AG04449 (cell line): ENCODE results near the gene SLIT3.

Experiments
- CTCF ChIA-PET: fragments of 350-600 bp; formaldehyde crosslinking; extraction: SDS; loops from one replicate; lab custom pipeline; 2021; ENCODE audit warnings: antibody characterized with exemption; lab: Yijun Ruan, JAX
- POLR2A ChIA-PET: fragments of 400-600, 350-600 bp; formaldehyde crosslinking; extraction: SDS; loops from one replicate; lab custom pipeline; 2020; ENCODE audit warnings: antibody characterized with exemption, inconsistent platforms; lab: Yijun Ruan, JAX
- DNase-seq: peaks from one replicate; pipeline ENCODE4 v3.0.0-alpha.2; 2010; ENCODE audit warnings: low read depth, low spot score
- H3K4me3 ChIP-seq: 2 replicates; pipeline ENCODE4 v1.5.1; 2011; ENCODE audit warnings: low read depth, mild to moderate bottlenecking, control low read depth, low read length
- CTCF ChIP-seq: IDR thresholded peaks from one replicate; pipeline ENCODE4 v1.5.1; 2011; ENCODE audit warnings: mild to moderate bottlenecking, moderate library complexity, low read length, control low read depth, inconsistent platforms; ENCODE audit not compliant: insufficient read depth; ENCODE audit errors: missing control alignments

Gene SLIT3

GRCh38 chr5:168992016-168992415 lies 308.9 kb downstream of the SLIT3 start:
- POLR2A ChIA-PET, result no interaction called here
- CTCF ChIA-PET, result interaction anchor here (1.0 to 1.5 kb wide), 5 partner anchors 9 to 556 kb away, joined by 3 to 6 read pairs (median 5); partner anchors contain the start of gene SLIT3
- no peak for TF ChIP-seq CTCF
- DNase-seq, result no peak
- no peak overlapping the region for H3K4me3 ChIP-seq

GRCh38 chr5:168991311-168991710 lies 309.6 kb downstream of the SLIT3 start:
- ChIA-PET POLR2A (no interaction called here), CTCF (interaction anchor here (1.0 to 6.4 kb wide), 5 partner anchors 13 to 590 kb away, joined by 3 to 129 read pairs (median 68); partner anchors contain the start of gene SLIT3)
- DNase-seq, result no peak
- no peak for TF ChIP-seq CTCF
- H3K4me3 ChIP-seq, result no peak overlapping the region

GRCh38 chr5:168990679-168991078 lies 310.3 kb downstream of the SLIT3 start:
- CTCF ChIA-PET, result interaction anchor here (1.1 to 6.4 kb wide), 5 partner anchors 34 to 590 kb away, joined by 4 to 129 read pairs (median 68); partner anchors contain the start of gene SLIT3
- TF ChIP-seq CTCF, result no peak
- no peak for DNase-seq
- H3K4me3 ChIP-seq, result no peak overlapping the region
- POLR2A ChIA-PET, result no interaction called here

GRCh38 chr5:168989731-168990505 lies 311.0 kb downstream of the SLIT3 start:
- CTCF ChIA-PET, result interaction anchor here (0.6 to 6.4 kb wide), 16 partner anchors 11 to 594 kb away, joined by 3 to 129 read pairs (median 4); partner anchors contain the start of genes SLIT3 and SPDL1
- no peak for TF ChIP-seq CTCF
- H3K4me3 ChIP-seq, result no peak overlapping the region
- POLR2A ChIA-PET, result no interaction called here
- DNase-seq, result no peak

GRCh38 chr5:168988699-168989098 lies 312.2 kb downstream of the SLIT3 start:
- CTCF ChIA-PET, result interaction anchor here (0.6 to 6.4 kb wide), 23 partner anchors 8 to 592 kb away, joined by 3 to 129 read pairs (median 4); partner anchors contain the start of gene SLIT3
- POLR2A ChIA-PET, result no interaction called here
- TF ChIP-seq CTCF, result no peak
- no peak for DNase-seq
- no peak overlapping the region for H3K4me3 ChIP-seq
